ENCODE data around the gene SART1.

Gene SART1

DNA sequence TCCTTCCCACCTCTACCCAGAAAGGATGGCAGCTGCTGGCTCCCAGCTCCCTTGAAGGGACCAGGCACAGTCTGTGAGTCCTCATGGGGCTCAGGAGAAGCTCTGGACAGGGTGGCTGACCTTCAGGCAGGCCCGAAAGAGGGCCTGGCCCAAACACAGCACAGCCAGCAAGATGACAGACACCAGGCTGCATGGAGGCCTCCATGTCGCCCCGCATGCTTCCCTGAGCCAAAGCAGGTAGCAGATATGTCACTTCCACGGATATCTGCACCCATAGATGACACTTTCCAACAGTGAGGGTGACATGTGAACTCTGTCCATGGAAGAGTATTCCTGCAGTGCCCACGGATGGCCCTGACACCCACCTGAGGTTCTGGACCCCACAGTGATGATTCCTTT, 22.1 kb downstream of the SART1 start:
- TF ChIP-seq, protein P1, sequence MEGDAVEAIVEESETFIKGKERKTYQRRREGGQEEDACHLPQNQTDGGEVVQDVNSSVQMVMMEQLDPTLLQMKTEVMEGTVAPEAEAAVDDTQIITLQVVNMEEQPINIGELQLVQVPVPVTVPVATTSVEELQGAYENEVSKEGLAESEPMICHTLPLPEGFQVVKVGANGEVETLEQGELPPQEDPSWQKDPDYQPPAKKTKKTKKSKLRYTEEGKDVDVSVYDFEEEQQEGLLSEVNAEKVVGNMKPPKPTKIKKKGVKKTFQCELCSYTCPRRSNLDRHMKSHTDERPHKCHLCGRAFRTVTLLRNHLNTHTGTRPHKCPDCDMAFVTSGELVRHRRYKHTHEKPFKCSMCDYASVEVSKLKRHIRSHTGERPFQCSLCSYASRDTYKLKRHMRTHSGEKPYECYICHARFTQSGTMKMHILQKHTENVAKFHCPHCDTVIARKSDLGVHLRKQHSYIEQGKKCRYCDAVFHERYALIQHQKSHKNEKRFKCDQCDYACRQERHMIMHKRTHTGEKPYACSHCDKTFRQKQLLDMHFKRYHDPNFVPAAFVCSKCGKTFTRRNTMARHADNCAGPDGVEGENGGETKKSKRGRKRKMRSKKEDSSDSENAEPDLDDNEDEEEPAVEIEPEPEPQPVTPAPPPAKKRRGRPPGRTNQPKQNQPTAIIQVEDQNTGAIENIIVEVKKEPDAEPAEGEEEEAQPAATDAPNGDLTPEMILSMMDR (IDR thresholded peaks at IDR 0.05; ENCODE audit: insufficient read depth, missing control alignments) = no peak
- no peak for DNase-seq (ENCODE audit: insufficient read length, low spot score)
- FAIRE-seq = no peak

DNA sequence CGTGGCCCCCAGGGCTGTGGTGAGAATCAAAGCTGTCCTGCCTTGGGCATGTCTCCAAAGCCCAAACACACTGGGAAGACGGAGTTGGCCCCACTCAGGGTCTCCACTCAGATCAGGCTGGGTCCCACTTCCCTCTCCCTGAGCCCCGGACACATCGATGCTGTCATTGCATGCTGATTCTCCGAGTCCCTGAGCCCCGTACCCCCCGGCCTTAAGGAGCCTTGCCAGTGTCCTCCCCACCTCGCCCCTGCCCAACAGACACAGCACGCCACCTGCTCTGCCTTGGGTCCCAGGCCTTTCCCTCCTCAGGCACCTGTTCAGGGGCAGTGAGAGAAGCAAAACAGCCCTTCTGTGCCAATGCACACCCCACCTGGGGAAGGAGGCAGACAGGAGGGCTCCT, 25.8 kb downstream of the SART1 start:
- DNase-seq (ENCODE audit: insufficient read length, low spot score) (no peak), FAIRE-seq (no peak)
- TF ChIP-seq, protein P1 (IDR thresholded peaks at IDR 0.05; ENCODE audit: insufficient read depth, missing control alignments) = no peak

- peak; percentile 89 for FAIRE-seq
- peak; percentile 85 for DNase-seq (ENCODE audit: insufficient read length, low spot score)
- TF ChIP-seq, protein P1 (IDR thresholded peaks at IDR 0.05; ENCODE audit: insufficient read depth, missing control alignments) = peak; percentile 100
Measured at GRCh38 chr11:65988791-65989592, 27.5 kb downstream of the SART1 start.

DNA sequence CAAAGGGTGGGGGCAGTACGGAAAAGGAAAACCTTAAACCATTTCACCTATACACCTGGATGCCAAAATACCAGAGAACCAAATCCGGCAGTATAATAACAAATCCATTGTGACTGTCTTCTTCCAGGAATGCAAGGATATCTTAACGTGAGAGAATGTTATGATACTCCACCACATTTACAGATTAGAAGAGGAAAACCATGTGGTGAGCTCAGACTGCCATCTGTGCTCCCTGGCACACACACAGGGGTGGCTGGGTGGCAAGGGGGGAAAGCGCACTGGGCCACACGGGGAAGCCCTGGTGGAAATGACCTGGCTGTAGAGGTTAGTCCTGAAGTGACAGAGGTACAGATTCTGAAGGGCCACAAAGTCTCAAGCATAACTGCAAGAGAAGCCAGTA, 30.5 kb downstream of the SART1 start:
- FAIRE-seq (no peak), DNase-seq (ENCODE audit: insufficient read length, low spot score) (no peak)
- TF ChIP-seq, protein P1 (IDR thresholded peaks at IDR 0.05; ENCODE audit: insufficient read depth, missing control alignments) = no peak

DNA sequence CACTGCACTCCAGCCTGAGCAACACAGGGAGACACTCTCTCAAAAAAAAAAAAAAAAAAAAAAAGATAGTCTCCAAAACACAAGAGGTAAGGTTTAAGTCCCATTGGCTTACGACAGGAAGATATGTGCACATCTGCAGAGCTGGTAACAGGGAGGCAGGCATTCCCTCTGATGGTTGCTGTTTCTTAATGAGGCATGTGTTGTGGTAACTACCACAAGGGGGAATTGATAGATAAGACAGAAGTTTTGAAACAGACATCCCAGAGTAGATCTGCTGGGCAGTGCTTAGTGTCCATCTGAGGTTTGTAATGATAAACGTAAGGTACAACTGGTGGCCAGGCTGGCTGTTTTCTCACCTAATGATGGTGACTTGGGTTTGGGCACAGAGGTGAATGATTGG, 35.8 kb downstream of the SART1 start:
- DNase-seq (ENCODE audit: insufficient read length, low spot score) = no peak
- TF ChIP-seq, protein P1 (IDR thresholded peaks at IDR 0.05; ENCODE audit: insufficient read depth, missing control alignments) = no peak
- no peak for FAIRE-seq

DNA sequence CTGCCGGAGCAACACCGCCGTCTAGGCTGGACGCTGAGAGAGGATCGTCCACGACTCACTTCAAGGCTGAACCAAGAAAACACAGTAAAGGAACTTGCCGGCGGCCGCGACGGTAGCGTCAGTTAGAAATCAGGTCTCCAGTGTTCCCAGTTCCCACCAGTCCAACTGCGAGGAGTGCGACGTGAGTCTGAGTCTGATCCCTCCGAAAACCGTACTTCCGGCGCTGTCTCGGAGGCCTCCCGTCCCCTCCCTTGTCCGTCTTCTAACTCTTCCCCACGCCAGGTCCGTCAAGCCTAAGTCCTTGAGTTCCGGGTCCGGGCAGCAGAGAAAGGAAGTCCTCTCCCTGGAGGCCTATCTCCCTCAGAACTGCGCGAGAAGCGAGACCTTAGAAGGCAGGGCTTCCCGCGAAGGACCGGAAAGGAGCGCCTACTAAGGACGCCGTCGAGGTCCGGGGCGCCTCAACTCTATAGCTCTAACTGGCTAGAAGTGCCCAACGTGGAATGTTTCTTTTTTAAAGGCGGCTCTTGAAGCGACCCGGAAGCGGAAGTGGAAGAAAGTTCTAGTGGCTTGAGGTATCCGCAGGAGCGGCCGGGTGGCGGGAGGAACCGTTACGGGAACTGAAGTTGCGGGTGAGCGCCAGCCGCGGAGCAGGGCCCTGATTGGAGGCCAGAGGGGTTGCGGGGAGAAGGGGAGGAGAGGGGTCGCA, 40.6 kb downstream of the SART1 start, which contains the start of the genes BANF1 and EIF1AD:
Gene BANF1 (plus strand): TSS at position 562 of the 706 bp plus-strand sequence. CDS start 748 bp downstream, outside the sequence.
Gene EIF1AD (minus strand): TSS at position 216 of the 706 bp plus-strand sequence. CDS start 1,768 bp downstream, outside the sequence.
- no peak for FAIRE-seq
- TF ChIP-seq, protein P1 (IDR thresholded peaks at IDR 0.05; ENCODE audit: insufficient read depth, missing control alignments) = no peak
- DNase-seq (ENCODE audit: insufficient read length, low spot score) = peak; percentile 71

Measured in D721Med (cell line).